ENCODE results near the gene FTO.

The FTO gene

GRCh38 chr16:54094641-54095040 is 390.7 kb downstream of the FTO start:
- no peaks in the 10 kb centered on the region for H3K27me3 Mint-ChIP-seq
- peaks cover 6% of the 10 kb centered on the region for H3K4me1 Mint-ChIP-seq
- H3K4me3 Mint-ChIP-seq = no peak overlapping the region
- H3K27ac Mint-ChIP-seq (ENCODE audit: low read depth) = no peak overlapping the region
- no peak for DNase-seq (ENCODE audit: low spot score in 2 of 2)
- ATAC-seq (replicated peaks; ENCODE audit: extremely low read depth, poor library complexity, severe bottlenecking) = no peak
- peaks cover 9% of the 10 kb centered on the region for H3K9me3 Mint-ChIP-seq
- H3K36me3 Mint-ChIP-seq (ENCODE audit: insufficient read depth) = no peaks in the 10 kb centered on the region

- ATAC-seq (replicated peaks; ENCODE audit: extremely low read depth, poor library complexity, severe bottlenecking) = no peak
- DNase-seq (ENCODE audit: low spot score in 2 of 2) = no peak
- no peak overlapping the region for H3K4me3 Mint-ChIP-seq
- no peak overlapping the region for H3K27ac Mint-ChIP-seq (ENCODE audit: low read depth)
- peaks cover 6% of the 10 kb centered on the region for H3K4me1 Mint-ChIP-seq
- H3K9me3 Mint-ChIP-seq = peaks cover 9% of the 10 kb centered on the region
- H3K27me3 Mint-ChIP-seq = no peaks in the 10 kb centered on the region
- H3K36me3 Mint-ChIP-seq (ENCODE audit: insufficient read depth) = no peaks in the 10 kb centered on the region
These were observed 392.7 kb downstream of the FTO start for GRCh38 chr16:54096607-54097006.

DNA sequence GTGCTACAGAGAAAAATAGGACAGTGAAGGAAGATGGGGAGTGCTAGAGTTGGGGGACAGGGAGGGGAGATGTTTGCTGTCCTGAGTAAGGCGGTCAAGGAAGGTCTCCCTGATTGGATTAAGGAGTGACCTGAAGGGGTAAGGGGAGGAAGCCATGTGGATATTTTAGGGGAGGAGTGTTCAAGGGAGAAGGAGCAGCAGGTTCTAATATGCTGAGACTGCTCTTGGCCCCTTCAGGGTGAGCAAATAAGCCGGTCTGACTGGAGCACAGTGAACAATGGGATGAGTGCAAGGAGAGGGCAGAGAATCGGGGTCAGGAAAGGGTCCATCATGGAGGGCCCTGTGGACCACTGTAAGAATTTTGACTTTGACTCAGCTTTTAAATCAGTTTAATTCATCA is 393.8 kb downstream of the FTO start:
- Mint-ChIP-seq H3K4me3 (no peak overlapping the region), H3K36me3 (ENCODE audit: insufficient read depth) (no peaks in the 10 kb centered on the region), H3K27ac (ENCODE audit: low read depth) (no peak overlapping the region), H3K27me3 (no peaks in the 10 kb centered on the region), H3K9me3 (peaks cover 9% of the 10 kb centered on the region), H3K4me1 (peaks cover 6% of the 10 kb centered on the region)
- no peak for DNase-seq (ENCODE audit: low spot score in 2 of 2)
- no peak for ATAC-seq (replicated peaks; ENCODE audit: extremely low read depth, poor library complexity, severe bottlenecking)

DNA sequence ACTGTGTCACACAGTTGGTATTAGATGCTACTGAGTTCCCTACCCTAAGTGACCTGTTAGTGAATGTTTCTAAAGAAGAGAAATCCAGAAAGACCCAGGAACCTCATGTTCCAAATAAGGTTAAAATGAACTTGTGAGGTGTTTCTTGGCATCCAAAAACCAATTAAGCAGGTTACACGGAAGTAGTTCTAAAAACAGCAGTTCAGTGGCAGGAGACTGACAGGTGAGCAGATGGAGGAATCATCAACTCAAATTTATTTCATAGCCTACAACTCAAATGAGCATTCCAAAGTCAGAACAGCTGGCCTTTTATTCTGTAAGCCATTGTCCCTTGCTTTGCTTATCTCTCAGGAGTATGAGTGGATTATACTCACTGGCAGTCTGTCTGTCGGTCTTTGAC is 394.3 kb downstream of the FTO start:
- DNase-seq (ENCODE audit: low spot score in 2 of 2) = no peak
- Mint-ChIP-seq H3K4me3 (no peak overlapping the region), H3K9me3 (peaks cover 9% of the 10 kb centered on the region), H3K27me3 (no peaks in the 10 kb centered on the region), H3K4me1 (peaks cover 8% of the 10 kb centered on the region), H3K27ac (ENCODE audit: low read depth) (no peak overlapping the region), H3K36me3 (ENCODE audit: insufficient read depth) (no peaks in the 10 kb centered on the region)
- ATAC-seq (replicated peaks; ENCODE audit: extremely low read depth, poor library complexity, severe bottlenecking) = no peak

GRCh38 chr16:54099627-54100026 is 395.7 kb downstream of the FTO start:
- Mint-ChIP-seq H3K4me1 (peaks cover 12% of the 10 kb centered on the region), H3K27me3 (no peaks in the 10 kb centered on the region), H3K4me3 (no peak overlapping the region), H3K27ac (ENCODE audit: low read depth) (no peak overlapping the region), H3K36me3 (ENCODE audit: insufficient read depth) (peaks cover 1% of the 10 kb centered on the region), H3K9me3 (peaks cover 9% of the 10 kb centered on the region)
- ATAC-seq (replicated peaks; ENCODE audit: extremely low read depth, poor library complexity, severe bottlenecking) (no peak), DNase-seq (ENCODE audit: low spot score in 2 of 2) (no peak)

DNA sequence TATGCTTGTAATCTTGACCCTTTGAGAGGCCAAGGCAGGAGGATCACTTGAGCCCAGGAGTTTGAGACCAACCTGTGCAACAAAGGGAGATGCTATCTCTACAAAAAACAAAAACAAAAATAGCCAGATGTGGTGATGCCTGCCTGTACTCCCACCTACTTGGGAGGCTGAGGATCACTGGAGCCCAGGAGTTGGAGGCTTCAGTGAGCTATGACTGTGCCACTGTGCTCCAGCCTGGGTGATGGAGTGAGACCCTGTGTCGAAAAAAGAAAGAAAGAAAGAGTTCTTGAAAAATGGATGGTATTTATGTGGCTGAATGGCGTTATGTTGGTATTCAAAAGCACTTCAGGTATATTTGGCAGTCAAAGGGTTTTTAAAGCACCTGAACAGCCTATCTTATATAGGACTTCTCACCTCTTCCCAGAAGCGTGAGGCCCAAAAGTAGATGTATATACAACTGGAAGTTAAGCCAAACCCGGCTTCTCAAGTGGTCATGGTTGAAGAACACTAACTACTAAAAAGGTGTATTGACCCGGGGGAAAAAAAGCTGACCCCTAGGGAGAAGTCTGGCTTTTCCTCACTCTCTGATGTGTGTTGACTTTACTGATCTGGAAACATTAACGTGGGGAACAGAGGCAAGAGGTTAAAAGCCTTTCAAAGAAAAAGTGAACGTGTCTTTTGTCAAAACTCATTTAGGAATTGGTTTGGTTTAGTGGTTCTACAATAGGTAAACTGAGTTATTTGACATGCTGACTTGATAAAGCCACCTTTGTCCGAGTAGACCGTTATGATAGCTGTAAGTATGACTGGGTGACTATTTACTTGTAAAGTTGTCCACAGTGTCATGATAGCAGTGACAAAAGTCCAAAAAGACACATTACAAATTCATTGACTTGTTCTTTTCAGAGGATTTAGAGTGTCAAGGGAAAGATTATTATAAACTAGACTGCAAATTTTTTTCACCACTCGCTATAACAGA is 399.2 kb downstream of the FTO start:
- Mint-ChIP-seq H3K9me3 (no peaks in the 10 kb centered on the region), H3K4me3 (no peak overlapping the region)
- ATAC-seq (replicated peaks; ENCODE audit: extremely low read depth, poor library complexity, severe bottlenecking) = no peak

DNA sequence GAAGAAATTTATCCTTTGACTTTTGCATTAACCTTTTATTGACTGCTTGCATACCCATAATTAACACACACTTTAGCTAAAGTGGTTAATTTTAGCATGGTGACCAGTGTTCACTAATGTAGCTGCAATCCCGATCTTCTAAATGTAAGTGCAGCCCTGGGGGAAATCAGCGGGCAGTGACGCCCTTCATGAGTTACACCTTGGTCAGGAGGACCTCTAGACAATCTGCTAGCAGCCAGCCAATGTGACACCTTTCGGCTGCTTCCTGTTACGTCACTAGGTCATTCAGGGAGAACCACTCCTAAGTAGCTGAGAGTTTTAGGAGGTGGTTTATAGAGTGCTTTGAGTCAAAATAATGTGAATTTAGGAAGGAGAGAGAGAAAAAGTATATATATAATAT is 402.1 kb downstream of the FTO start:
- Mint-ChIP-seq H3K27me3 (no peaks in the 10 kb centered on the region), H3K4me3 (no peak overlapping the region), H3K36me3 (ENCODE audit: insufficient read depth) (peaks cover 4% of the 10 kb centered on the region), H3K27ac (ENCODE audit: low read depth) (no peak overlapping the region), H3K9me3 (no peaks in the 10 kb centered on the region), H3K4me1 (peaks cover 6% of the 10 kb centered on the region)
- DNase-seq (ENCODE audit: low spot score in 2 of 2) (no peak), ATAC-seq (replicated peaks; ENCODE audit: extremely low read depth, poor library complexity, severe bottlenecking) (no peak)

More for the DNA sequence above, 399.2 kb downstream of the FTO start:
- H3K27ac Mint-ChIP-seq (ENCODE audit: low read depth) = no peak overlapping the region
- DNase-seq (ENCODE audit: low spot score in 2 of 2) = no peak
- H3K4me1 Mint-ChIP-seq = peaks cover 6% of the 10 kb centered on the region
- no peaks in the 10 kb centered on the region for H3K27me3 Mint-ChIP-seq
- H3K36me3 Mint-ChIP-seq (ENCODE audit: insufficient read depth) = peaks cover 1% of the 10 kb centered on the region

DNA sequence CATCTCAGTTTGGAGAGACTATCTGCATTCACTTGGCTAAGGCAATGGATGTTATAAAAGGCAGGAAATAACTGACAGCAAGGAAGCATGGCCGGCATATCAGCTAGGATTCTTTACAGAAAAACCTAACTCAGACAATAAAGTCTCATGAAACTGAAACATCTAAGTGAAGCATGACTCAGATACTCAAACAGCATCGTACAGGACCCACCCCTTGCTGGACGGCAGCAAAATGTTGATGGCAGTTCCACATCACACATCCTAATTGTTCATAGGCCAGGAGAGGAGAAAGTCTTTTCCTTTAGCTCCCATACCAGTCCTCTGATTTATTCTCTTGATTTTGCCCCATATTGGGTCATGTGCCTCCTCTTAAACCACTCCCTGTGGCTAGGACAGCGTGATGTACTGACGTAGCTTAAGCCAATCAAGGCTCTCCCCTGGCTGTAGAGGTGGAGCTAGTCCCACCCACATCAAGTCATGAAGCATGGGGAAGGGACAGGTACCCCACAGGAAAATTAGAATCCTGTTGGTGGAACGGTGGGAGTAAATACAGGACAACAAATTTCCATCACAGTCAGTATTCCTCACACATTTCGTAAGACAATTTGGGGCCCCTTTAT is 403.7 kb downstream of the FTO start:
- no peaks in the 10 kb centered on the region for H3K9me3 Mint-ChIP-seq
- ATAC-seq (replicated peaks; ENCODE audit: extremely low read depth, poor library complexity, severe bottlenecking) = no peak
- H3K27me3 Mint-ChIP-seq = no peaks in the 10 kb centered on the region
- DNase-seq (ENCODE audit: low spot score in 2 of 2) = no peak
- H3K27ac Mint-ChIP-seq (ENCODE audit: low read depth) = no peak overlapping the region
- no peak overlapping the region for H3K4me3 Mint-ChIP-seq
- peaks cover 6% of the 10 kb centered on the region for H3K4me1 Mint-ChIP-seq
- H3K36me3 Mint-ChIP-seq (ENCODE audit: insufficient read depth) = peaks cover 7% of the 10 kb centered on the region

- H3K27ac Mint-ChIP-seq (ENCODE audit: low read depth) = no peak overlapping the region
- DNase-seq (ENCODE audit: low spot score in 2 of 2) = no peak
These were observed 406.3 kb downstream of the FTO start for GRCh38 chr16:54110016-54110981.

GRCh38 chr16:54112451-54113206 is 408.7 kb downstream of the FTO start:
- ATAC-seq (replicated peaks; ENCODE audit: extremely low read depth, poor library complexity, severe bottlenecking) (no peak), DNase-seq (ENCODE audit: low spot score in 2 of 2) (no peak)
- Mint-ChIP-seq H3K27me3 (no peaks in the 10 kb centered on the region), H3K36me3 (ENCODE audit: insufficient read depth) (peaks cover 15% of the 10 kb centered on the region), H3K9me3 (no peaks in the 10 kb centered on the region), H3K4me1 (no peaks in the 10 kb centered on the region), H3K4me3 (no peak overlapping the region), H3K27ac (ENCODE audit: low read depth) (no peak overlapping the region)

More at GRCh38 chr16:54110016-54110981, 406.3 kb downstream of the FTO start:
- no peak for ATAC-seq (replicated peaks; ENCODE audit: extremely low read depth, poor library complexity, severe bottlenecking)
- no peak overlapping the region for H3K4me3 Mint-ChIP-seq
- H3K36me3 Mint-ChIP-seq (ENCODE audit: insufficient read depth) = peaks cover 15% of the 10 kb centered on the region
- H3K27me3 Mint-ChIP-seq = no peaks in the 10 kb centered on the region
- no peaks in the 10 kb centered on the region for H3K9me3 Mint-ChIP-seq
- H3K4me1 Mint-ChIP-seq = no peaks in the 10 kb centered on the region

DNA sequence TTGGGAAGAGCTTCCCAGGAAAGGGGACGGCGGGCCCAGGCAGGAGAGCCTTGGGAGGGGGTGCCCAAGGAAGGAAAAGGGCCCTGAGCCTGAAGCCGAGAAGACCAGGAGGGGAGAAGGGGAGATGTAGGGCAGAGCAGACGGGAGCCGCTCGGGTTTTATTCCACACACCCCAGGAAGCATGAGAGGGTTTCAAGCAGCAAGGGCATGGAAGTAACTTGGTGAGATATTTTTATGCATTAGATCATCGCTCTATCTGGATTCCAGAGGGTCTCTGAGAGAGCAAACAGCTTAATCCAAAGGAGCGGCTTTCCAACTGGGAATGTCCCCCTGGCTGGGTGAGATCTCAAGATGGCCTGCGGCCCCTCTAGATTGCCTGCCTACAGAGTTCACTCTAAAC is 411.6 kb downstream of the FTO start:
- H3K9me3 Mint-ChIP-seq = no peaks in the 10 kb centered on the region
- DNase-seq (ENCODE audit: low spot score in 2 of 2) = no peak
- no peak overlapping the region for H3K4me3 Mint-ChIP-seq
- no peaks in the 10 kb centered on the region for H3K27me3 Mint-ChIP-seq
- ATAC-seq (replicated peaks; ENCODE audit: extremely low read depth, poor library complexity, severe bottlenecking) = no peak
- H3K27ac Mint-ChIP-seq (ENCODE audit: low read depth) = no peak overlapping the region
- H3K4me1 Mint-ChIP-seq = no peaks in the 10 kb centered on the region
- peaks cover 15% of the 10 kb centered on the region for H3K36me3 Mint-ChIP-seq (ENCODE audit: insufficient read depth)

Measured in central memory CD8-positive, alpha-beta T cell (primary cell).